Measurements from ENCODE around the gene DOK3.

- TF ChIP-seq, protein P1, sequence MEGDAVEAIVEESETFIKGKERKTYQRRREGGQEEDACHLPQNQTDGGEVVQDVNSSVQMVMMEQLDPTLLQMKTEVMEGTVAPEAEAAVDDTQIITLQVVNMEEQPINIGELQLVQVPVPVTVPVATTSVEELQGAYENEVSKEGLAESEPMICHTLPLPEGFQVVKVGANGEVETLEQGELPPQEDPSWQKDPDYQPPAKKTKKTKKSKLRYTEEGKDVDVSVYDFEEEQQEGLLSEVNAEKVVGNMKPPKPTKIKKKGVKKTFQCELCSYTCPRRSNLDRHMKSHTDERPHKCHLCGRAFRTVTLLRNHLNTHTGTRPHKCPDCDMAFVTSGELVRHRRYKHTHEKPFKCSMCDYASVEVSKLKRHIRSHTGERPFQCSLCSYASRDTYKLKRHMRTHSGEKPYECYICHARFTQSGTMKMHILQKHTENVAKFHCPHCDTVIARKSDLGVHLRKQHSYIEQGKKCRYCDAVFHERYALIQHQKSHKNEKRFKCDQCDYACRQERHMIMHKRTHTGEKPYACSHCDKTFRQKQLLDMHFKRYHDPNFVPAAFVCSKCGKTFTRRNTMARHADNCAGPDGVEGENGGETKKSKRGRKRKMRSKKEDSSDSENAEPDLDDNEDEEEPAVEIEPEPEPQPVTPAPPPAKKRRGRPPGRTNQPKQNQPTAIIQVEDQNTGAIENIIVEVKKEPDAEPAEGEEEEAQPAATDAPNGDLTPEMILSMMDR (IDR thresholded peaks at IDR 0.05; ENCODE audit: poor library complexity), result no peak
- TF ChIP-seq EZH2phosphoT487 (IDR thresholded peaks at IDR 0.05; ENCODE audit: low read depth, severe bottlenecking, unreplicated experiment), result no peak
Observed at GRCh38 chr5:177456591-177456964, 53.0 kb downstream of the DOK3 start.
